SJSA1 (cell line): ENCODE data around the gene PPP1R11. TPM values are rescaled to one million over a fixed set of nuclear protein-coding genes. Genes with fewer than 3 reads are reported as not detected.
"Not testable (repeated sequence)": the region's sequence is repeated elsewhere in the genome, so short reads cannot be mapped to it uniquely, and the experiment has no call there.

Experiments used
- DNase-seq, 2 experiments: peaks; one replicate each; pipeline ENCODE4 v3.0.0-alpha.2; 2015 to 2020; ENCODE audit warnings: low spot score in 2 of 2, low read depth in 1 of 2
- H3K27ac ChIP-seq: fragments of 250-450 bp; sonication (Bioruptor Pico); 2 replicates; pipeline ENCODE4 v1.5.1; 2020; ENCODE audit warnings: mild to moderate bottlenecking, moderate library complexity
- H3K27me3 ChIP-seq: fragments of 250-450 bp; sonication (Bioruptor Pico); replicated peaks from 2 replicates; pipeline ENCODE4 v1.5.1; 2020; ENCODE audit warnings: mild to moderate bottlenecking, moderate library complexity
- H3K36me3 ChIP-seq: fragments of 250-450 bp; sonication (Bioruptor Pico); 2 replicates; pipeline ENCODE4 v1.5.1; 2020; ENCODE audit warnings: mild to moderate bottlenecking
- H3K4me1 ChIP-seq: fragments of 250-450 bp; sonication (Bioruptor Pico); replicated peaks from 2 replicates; pipeline ENCODE4 v1.6.1; 2021; ENCODE audit warnings: mild to moderate bottlenecking
- H3K4me3 ChIP-seq: fragments of 250-450 bp; sonication (Bioruptor Pico); 2 replicates; pipeline ENCODE4 v1.5.1; 2020; ENCODE audit warnings: mild to moderate bottlenecking
- H3K9me3 ChIP-seq: fragments of 250-450 bp; sonication (Bioruptor Pico); replicated peaks from 2 replicates; pipeline ENCODE4 v1.5.1; 2020; ENCODE audit warnings: mild to moderate bottlenecking
- total RNA-seq: library from RNA; depleted of rRNA; stranded (reverse); fragments of >200 nt; shearing (Covaris generic); gene quantifications from 2 replicates; pipeline ENCODE4 v1.2.3, GENCODE V29; 2014; rRNA removed

The PPP1R11 gene
- 26.3 and 33.8 TPM in 2 replicates for total RNA-seq

GRCh38 chr6:30066577-30067459 lies at the start of gene PPP1R11:
Gene PPP1R11 (plus strand): TSS chr6:30067198. CDS start chr6:30067411, 213 bp downstream.
- H3K4me1 ChIP-seq: peaks cover 17% of the 10 kb centered on the region
- H3K4me3 ChIP-seq: peak within 1 kb of the TSS; percentile 49
- H3K27me3 ChIP-seq: no peaks in the 10 kb centered on the region
- no peaks in the 10 kb centered on the region for H3K9me3 ChIP-seq
- H3K27ac ChIP-seq: peak within 1 kb of the TSS; percentile 71
- H3K36me3 ChIP-seq: peaks cover 7% of the 10 kb centered on the region
- DNase-seq: peak; percentile 99

GRCh38 chr6:30019819-30020218 lies 47.2 kb upstream of the PPP1R11 start:
- no peaks in the 10 kb centered on the region for H3K9me3 ChIP-seq
- H3K27ac ChIP-seq: no peak overlapping the region
- no peaks in the 10 kb centered on the region for H3K4me1 ChIP-seq
- H3K4me3 ChIP-seq: no peak overlapping the region
- H3K36me3 ChIP-seq: no peaks in the 10 kb centered on the region
- no peak for DNase-seq
- H3K27me3 ChIP-seq: no peaks in the 10 kb centered on the region

- Histone ChIP-seq H3K27me3 (no peaks in the 10 kb centered on the region), H3K4me3 (no peak overlapping the region), H3K27ac (no peak overlapping the region), H3K4me1 (no peaks in the 10 kb centered on the region), H3K9me3 (no peaks in the 10 kb centered on the region), H3K36me3 (no peaks in the 10 kb centered on the region)
- no peak for DNase-seq
Observed at GRCh38 chr6:30020626-30021025, 46.4 kb upstream of the PPP1R11 start.

- no peaks in the 10 kb centered on the region for H3K27me3 ChIP-seq
- H3K9me3 ChIP-seq: no peaks in the 10 kb centered on the region
- no peaks in the 10 kb centered on the region for H3K36me3 ChIP-seq
- H3K27ac ChIP-seq: no peak overlapping the region
- no peak overlapping the region for H3K4me3 ChIP-seq
- no peak for DNase-seq
- H3K4me1 ChIP-seq: no peaks in the 10 kb centered on the region
Observed at GRCh38 chr6:30022189-30022588, 44.8 kb upstream of the PPP1R11 start.

- DNase-seq, H3K36me3 ChIP-seq, H3K4me3 ChIP-seq, H3K9me3 ChIP-seq, H3K27ac ChIP-seq, H3K27me3 ChIP-seq, H3K4me1 ChIP-seq: not testable (repeated sequence)
Observed at GRCh38 chr6:30022712-30023111, 44.3 kb upstream of the PPP1R11 start.

- Histone ChIP-seq H3K27me3 (no peaks in the 10 kb centered on the region), H3K9me3 (no peaks in the 10 kb centered on the region), H3K4me1 (no peaks in the 10 kb centered on the region), H3K4me3 (no peak overlapping the region), H3K27ac (no peak overlapping the region), H3K36me3 (no peaks in the 10 kb centered on the region)
- DNase-seq: no peak
Observed at GRCh38 chr6:30025186-30025585, 41.8 kb upstream of the PPP1R11 start.

- no peaks in the 10 kb centered on the region for H3K27me3 ChIP-seq
- no peak overlapping the region for H3K27ac ChIP-seq
- no peaks in the 10 kb centered on the region; the same call in 1 of the 2 replicates for H3K36me3 ChIP-seq
- no peaks in the 10 kb centered on the region for H3K4me1 ChIP-seq
- no peak for DNase-seq
- no peak overlapping the region for H3K4me3 ChIP-seq
- H3K9me3 ChIP-seq: no peaks in the 10 kb centered on the region
Observed at GRCh38 chr6:30029588-30029987, 37.4 kb upstream of the PPP1R11 start.

- H3K9me3 ChIP-seq: no peaks in the 10 kb centered on the region
- H3K36me3 ChIP-seq: no peaks in the 10 kb centered on the region; the same call in 1 of the 2 replicates
- H3K27me3 ChIP-seq: no peaks in the 10 kb centered on the region
- no peak overlapping the region for H3K27ac ChIP-seq
- no peak for DNase-seq
- H3K4me3 ChIP-seq: no peak overlapping the region
- no peaks in the 10 kb centered on the region for H3K4me1 ChIP-seq
Observed at GRCh38 chr6:30031381-30031780, 35.6 kb upstream of the PPP1R11 start.

GRCh38 chr6:30033440-30033839 lies 33.6 kb upstream of the PPP1R11 start:
- not testable (repeated sequence) for H3K4me3 ChIP-seq, H3K4me1 ChIP-seq, H3K27ac ChIP-seq, H3K27me3 ChIP-seq, H3K9me3 ChIP-seq, H3K36me3 ChIP-seq, DNase-seq

GRCh38 chr6:30035784-30036183 lies 31.2 kb upstream of the PPP1R11 start:
- H3K4me1 ChIP-seq: no peaks in the 10 kb centered on the region
- no peak overlapping the region for H3K4me3 ChIP-seq
- H3K9me3 ChIP-seq: no peaks in the 10 kb centered on the region
- no peaks in the 10 kb centered on the region for H3K27me3 ChIP-seq
- H3K36me3 ChIP-seq: no peaks in the 10 kb centered on the region; the same call in 1 of the 2 replicates
- no peak overlapping the region for H3K27ac ChIP-seq
- DNase-seq: no peak

GRCh38 chr6:30037182-30037788 lies 29.7 kb upstream of the PPP1R11 start:
- H3K4me3 ChIP-seq: no peak overlapping the region
- no peaks in the 10 kb centered on the region for H3K9me3 ChIP-seq
- DNase-seq: peak in 1 of 2 experiments; percentile 14
- H3K27me3 ChIP-seq: no peaks in the 10 kb centered on the region
- no peaks in the 10 kb centered on the region; the same call in 1 of the 2 replicates for H3K36me3 ChIP-seq
- no peak overlapping the region for H3K27ac ChIP-seq
- no peaks in the 10 kb centered on the region for H3K4me1 ChIP-seq

- no peaks in the 10 kb centered on the region for H3K9me3 ChIP-seq
- H3K27ac ChIP-seq: no peak overlapping the region
- no peaks in the 10 kb centered on the region for H3K4me1 ChIP-seq
- H3K36me3 ChIP-seq: no peaks in the 10 kb centered on the region; the same call in 1 of the 2 replicates
- H3K4me3 ChIP-seq: no peak overlapping the region
- H3K27me3 ChIP-seq: no peaks in the 10 kb centered on the region; the same call in 1 of the 2 replicates
- DNase-seq: no peak
Observed at GRCh38 chr6:30041221-30041620, 25.8 kb upstream of the PPP1R11 start.

GRCh38 chr6:30041821-30042220 lies 25.2 kb upstream of the PPP1R11 start:
- no peak for DNase-seq
- Histone ChIP-seq H3K9me3 (no peaks in the 10 kb centered on the region), H3K4me1 (no peaks in the 10 kb centered on the region), H3K4me3 (no peak overlapping the region), H3K36me3 (no peaks in the 10 kb centered on the region; the same call in 1 of the 2 replicates), H3K27me3 (no peaks in the 10 kb centered on the region; the same call in 1 of the 2 replicates), H3K27ac (no peak overlapping the region)

GRCh38 chr6:30042476-30042875 lies 24.5 kb upstream of the PPP1R11 start:
- DNase-seq: no peak

More at GRCh38 chr6:30042476-30042875, 24.5 kb upstream of the PPP1R11 start:
- Histone ChIP-seq H3K4me3 (no peak overlapping the region), H3K27ac (no peak overlapping the region), H3K36me3 (no peaks in the 10 kb centered on the region; the same call in 1 of the 2 replicates), H3K9me3 (no peaks in the 10 kb centered on the region), H3K4me1 (no peaks in the 10 kb centered on the region), H3K27me3 (no peaks in the 10 kb centered on the region; the same call in 1 of the 2 replicates)
